DMS53 treated with DMSO at 0.1 percent for 48 hours (cell line): ENCODE results near the gene ELMO1.

ENCODE experiments used
- DNase-seq: peaks from one replicate; lab custom pipeline; 2025; ENCODE audit not compliant: unreplicated experiment; lab: John Stamatoyannopoulos, UW

The ELMO1 gene

GRCh38 chr7:37376386-37376785 lies 72.3 kb downstream of the ELMO1 start:
- no peak for DNase-seq

- no peak for DNase-seq
These were observed 75.9 kb downstream of the ELMO1 start for GRCh38 chr7:37372750-37373149.

GRCh38 chr7:37371755-37372154 lies 76.9 kb downstream of the ELMO1 start:
- DNase-seq = no peak

GRCh38 chr7:37369906-37370305 lies 78.8 kb downstream of the ELMO1 start:
- no peak for DNase-seq

GRCh38 chr7:37368540-37368939 lies 80.1 kb downstream of the ELMO1 start:
- no peak for DNase-seq

- no peak for DNase-seq
These were observed 81.7 kb downstream of the ELMO1 start for GRCh38 chr7:37367010-37367409.

- DNase-seq = no peak
These were observed 82.2 kb downstream of the ELMO1 start for GRCh38 chr7:37366445-37366844.

- no peak for DNase-seq
These were observed 83.3 kb downstream of the ELMO1 start for GRCh38 chr7:37365405-37365804.

GRCh38 chr7:37364856-37365255 lies 83.8 kb downstream of the ELMO1 start:
- no peak for DNase-seq

GRCh38 chr7:37363536-37364491 lies 84.8 kb downstream of the ELMO1 start:
- no peak for DNase-seq

GRCh38 chr7:37362802-37363201 lies 85.9 kb downstream of the ELMO1 start:
- no peak for DNase-seq

- no peak for DNase-seq
These were observed 88.2 kb downstream of the ELMO1 start for GRCh38 chr7:37360484-37360883.

GRCh38 chr7:37359662-37360444 lies 88.8 kb downstream of the ELMO1 start:
- DNase-seq = no peak

GRCh38 chr7:37359180-37359579 lies 89.5 kb downstream of the ELMO1 start:
- no peak for DNase-seq

GRCh38 chr7:37357637-37357996 lies 91.0 kb downstream of the ELMO1 start:
- no peak for DNase-seq

GRCh38 chr7:37356911-37357636 lies 91.6 kb downstream of the ELMO1 start:
- DNase-seq = no peak

GRCh38 chr7:37354656-37355131 lies 94.0 kb downstream of the ELMO1 start:
- no peak for DNase-seq

GRCh38 chr7:37353949-37354655 lies 94.6 kb downstream of the ELMO1 start:
- no peak for DNase-seq

GRCh38 chr7:37352974-37353948 lies 95.4 kb downstream of the ELMO1 start:
- no peak for DNase-seq
